ENCODE measurements around the gene PTPN18.

DNA sequence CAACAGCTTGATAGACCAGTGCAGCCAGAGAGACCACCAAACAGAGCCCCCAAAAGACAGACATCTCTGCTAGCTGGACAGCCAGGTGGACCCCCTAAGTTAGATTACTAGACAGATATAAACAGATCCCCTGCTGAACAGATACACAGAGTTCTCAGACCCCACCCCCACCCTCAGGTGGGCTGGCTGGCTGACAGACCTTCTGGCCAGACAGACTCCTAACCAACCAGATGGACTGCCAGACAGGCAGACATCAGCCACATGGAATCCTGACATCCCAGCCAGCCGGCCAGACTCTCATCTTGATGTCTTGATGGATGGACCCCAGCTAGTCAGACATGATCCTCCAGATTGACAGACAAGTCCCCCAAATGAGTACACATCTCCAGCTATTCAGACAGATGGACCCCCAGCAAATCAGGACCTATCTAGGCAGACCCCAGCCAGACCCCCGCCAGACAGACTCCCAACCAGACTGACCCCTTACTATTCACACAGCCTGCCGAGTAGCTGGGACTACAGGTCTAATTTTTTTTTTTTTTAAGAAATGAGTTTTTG, 18.0 kb downstream of the PTPN18 start:
- TF ChIP-seq POLR2AphosphoS5 (IDR thresholded peaks at IDR 0.05) (no peak), POLR2A (IDR thresholded peaks at IDR 0.05) (no peak), EP300 (IDR thresholded peaks at IDR 0.05) (no peak)
- TF ChIP-seq, protein P1, sequence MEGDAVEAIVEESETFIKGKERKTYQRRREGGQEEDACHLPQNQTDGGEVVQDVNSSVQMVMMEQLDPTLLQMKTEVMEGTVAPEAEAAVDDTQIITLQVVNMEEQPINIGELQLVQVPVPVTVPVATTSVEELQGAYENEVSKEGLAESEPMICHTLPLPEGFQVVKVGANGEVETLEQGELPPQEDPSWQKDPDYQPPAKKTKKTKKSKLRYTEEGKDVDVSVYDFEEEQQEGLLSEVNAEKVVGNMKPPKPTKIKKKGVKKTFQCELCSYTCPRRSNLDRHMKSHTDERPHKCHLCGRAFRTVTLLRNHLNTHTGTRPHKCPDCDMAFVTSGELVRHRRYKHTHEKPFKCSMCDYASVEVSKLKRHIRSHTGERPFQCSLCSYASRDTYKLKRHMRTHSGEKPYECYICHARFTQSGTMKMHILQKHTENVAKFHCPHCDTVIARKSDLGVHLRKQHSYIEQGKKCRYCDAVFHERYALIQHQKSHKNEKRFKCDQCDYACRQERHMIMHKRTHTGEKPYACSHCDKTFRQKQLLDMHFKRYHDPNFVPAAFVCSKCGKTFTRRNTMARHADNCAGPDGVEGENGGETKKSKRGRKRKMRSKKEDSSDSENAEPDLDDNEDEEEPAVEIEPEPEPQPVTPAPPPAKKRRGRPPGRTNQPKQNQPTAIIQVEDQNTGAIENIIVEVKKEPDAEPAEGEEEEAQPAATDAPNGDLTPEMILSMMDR (IDR thresholded peaks at IDR 0.05), result no peak
